SU-DHL-6 (cell line): ENCODE measurements around the gene ATP13A4.

Source experiments
- EZH2phosphoT487 ChIP-seq: fragments of 200-600 bp; sonication (generic), shearing (Covaris generic); conservative IDR thresholded peaks from 2 replicates; pipeline ENCODE4 v1.6.1; 2018; ENCODE audit warnings: mild to moderate bottlenecking, antibody characterized with exemption, low read length, moderate library complexity, mixed read lengths
- TF ChIP-seq, protein P1 (sequence below): fragments of 200-600 bp; sonication (generic); IDR thresholded peaks from one replicate; pipeline ENCODE4 v1.5.1; 2017; ENCODE audit warnings: antibody characterized with exemption, mild to moderate bottlenecking, low read length, moderate library complexity; ENCODE audit not compliant: insufficient read depth, poor library complexity, severe bottlenecking

DNA sequence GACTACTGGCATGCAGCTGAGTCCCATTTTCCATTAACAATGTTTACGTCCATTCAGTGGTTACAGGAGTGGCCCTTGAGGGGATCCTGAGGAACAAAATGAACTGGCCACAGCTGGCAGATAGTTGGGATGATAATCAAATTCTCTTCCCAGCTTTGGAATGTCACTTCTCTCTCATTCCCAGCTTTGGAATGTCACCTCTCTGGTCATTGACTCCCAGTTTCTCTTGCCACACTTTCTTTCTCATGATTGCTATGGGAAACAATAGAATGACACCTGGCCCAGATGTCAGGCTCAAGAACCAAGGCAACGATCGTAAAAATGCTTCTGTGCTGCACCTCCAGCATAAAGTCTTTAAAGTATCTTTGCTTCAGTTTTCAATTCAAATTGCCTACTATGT lies 34.0 kb downstream of the ATP13A4 start:
- TF ChIP-seq, protein P1, sequence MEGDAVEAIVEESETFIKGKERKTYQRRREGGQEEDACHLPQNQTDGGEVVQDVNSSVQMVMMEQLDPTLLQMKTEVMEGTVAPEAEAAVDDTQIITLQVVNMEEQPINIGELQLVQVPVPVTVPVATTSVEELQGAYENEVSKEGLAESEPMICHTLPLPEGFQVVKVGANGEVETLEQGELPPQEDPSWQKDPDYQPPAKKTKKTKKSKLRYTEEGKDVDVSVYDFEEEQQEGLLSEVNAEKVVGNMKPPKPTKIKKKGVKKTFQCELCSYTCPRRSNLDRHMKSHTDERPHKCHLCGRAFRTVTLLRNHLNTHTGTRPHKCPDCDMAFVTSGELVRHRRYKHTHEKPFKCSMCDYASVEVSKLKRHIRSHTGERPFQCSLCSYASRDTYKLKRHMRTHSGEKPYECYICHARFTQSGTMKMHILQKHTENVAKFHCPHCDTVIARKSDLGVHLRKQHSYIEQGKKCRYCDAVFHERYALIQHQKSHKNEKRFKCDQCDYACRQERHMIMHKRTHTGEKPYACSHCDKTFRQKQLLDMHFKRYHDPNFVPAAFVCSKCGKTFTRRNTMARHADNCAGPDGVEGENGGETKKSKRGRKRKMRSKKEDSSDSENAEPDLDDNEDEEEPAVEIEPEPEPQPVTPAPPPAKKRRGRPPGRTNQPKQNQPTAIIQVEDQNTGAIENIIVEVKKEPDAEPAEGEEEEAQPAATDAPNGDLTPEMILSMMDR = no peak
- TF ChIP-seq EZH2phosphoT487 = no peak
